H1 (cell line): ENCODE results near the gene TTLL1. TPM values are rescaled to one million over a fixed set of nuclear protein-coding genes. Genes with fewer than 3 reads are reported as not detected.

Experiments
- CTCF ChIA-PET: fragments of 300-600 bp; sonication (Branson Sonifier 250); formaldehyde crosslinking; loops from one replicate; lab custom pipeline; 2021; ENCODE audit not compliant: partially characterized antibody; lab: Charles Lee
- POLR2A ChIA-PET: fragments of 300-600 bp; sonication (Branson Sonifier 250); formaldehyde crosslinking; loops from one replicate; lab custom pipeline; 2021; ENCODE audit warnings: inconsistent platforms; ENCODE audit not compliant: partially characterized antibody; lab: Charles Lee
- DNase-seq, 2 experiments: peaks; one replicate each; pipeline versions ENCODE4 v3.0.0 to v3.0.0-alpha.2; 2010 to 2022; ENCODE audit warnings: low spot score in 2 of 2, low read depth in 1 of 2, mixed read lengths in 1 of 2
- FAIRE-seq: peaks from 2 replicates; lab custom pipeline; 2011; peaks lifted over from hg19 to GRCh38; lab: Jason Lieb, UNC
- H2AFZ ChIP-seq: 2 replicates; pipeline ENCODE4 v1.8.1; 2012; ENCODE audit warnings: low read length, inconsistent platforms
- H2AK5ac ChIP-seq: 2 replicates; pipeline ENCODE4 v1.6.1; 2013; ENCODE audit warnings: low read depth, low read length
- H2BK120ac ChIP-seq: replicated peaks from 2 replicates; pipeline ENCODE3; 2013; ENCODE audit warnings: low read depth, low read length, inconsistent platforms
- H2BK12ac ChIP-seq: 2 replicates; pipeline ENCODE4 v1.6.1; 2013; ENCODE audit warnings: low read depth, low read length
- H2BK15ac ChIP-seq: 2 replicates; pipeline ENCODE4 v1.6.1; 2013; ENCODE audit warnings: low read length
- H2BK20ac ChIP-seq: 2 replicates; pipeline ENCODE4 v1.6.1; 2013; ENCODE audit warnings: low read length
- H2BK5ac ChIP-seq: 2 replicates; pipeline ENCODE4 v1.6.1; 2013; ENCODE audit warnings: low read depth, low read length
- H3K14ac ChIP-seq: 2 replicates; pipeline ENCODE4 v1.6.1; 2013; ENCODE audit warnings: inconsistent platforms; ENCODE audit not compliant: insufficient read length
- H3K18ac ChIP-seq: 2 replicates; pipeline ENCODE4 v1.6.1; 2013; ENCODE audit warnings: low read length; ENCODE audit errors: extremely low read depth
- H3K23ac ChIP-seq: 2 replicates; pipeline ENCODE4 v1.6.1; 2013; ENCODE audit warnings: inconsistent platforms; ENCODE audit not compliant: insufficient read length
- H3K23me2 ChIP-seq: 2 replicates; pipeline ENCODE4 v1.6.1; 2013; ENCODE audit warnings: low read depth, low read length
- H3K27ac ChIP-seq: 2 replicates; pipeline ENCODE4 v1.6.1; 2011; ENCODE audit warnings: low read depth, low read length, inconsistent platforms
- H3K27me3 ChIP-seq, 4 experiments: replicated peaks in 1 of 4; 1 replicate in 1 of 4; 2 replicates in 3 of 4; pipeline versions ENCODE4 v1.6.1 to v1.8.1; 2011 to 2013; ENCODE audit warnings: low read length in 3 of 4, mild to moderate bottlenecking in 3 of 4, inconsistent platforms in 2 of 4, mixed read lengths in 2 of 4, moderate library complexity in 1 of 4; ENCODE audit not compliant: control insufficient read depth in 3 of 4, insufficient read depth in 3 of 4; ENCODE audit errors: extremely low read depth in 1 of 4
- H3K36me3 ChIP-seq, 4 experiments: 2 replicates each; pipeline versions ENCODE4 v1.6.1 to v1.8.1; 2011 to 2013; ENCODE audit warnings: mild to moderate bottlenecking in 4 of 4, low read length in 3 of 4, moderate library complexity in 2 of 4, control low read depth in 1 of 4, inconsistent platforms in 1 of 4; ENCODE audit not compliant: insufficient read depth in 4 of 4, control insufficient read depth in 2 of 4
- H3K4ac ChIP-seq: replicated peaks from 2 replicates; pipeline ENCODE3; 2013; ENCODE audit warnings: low read length, low read depth, mixed read lengths, inconsistent platforms; ENCODE audit not compliant: insufficient read length
- H3K4me1 ChIP-seq, 4 experiments: replicated peaks in 1 of 4; 1 replicate in 1 of 4; 2 replicates in 3 of 4; pipeline versions ENCODE4 v1.6.1 to v1.8.1; 2011 to 2013; ENCODE audit warnings: low read length in 3 of 4, inconsistent platforms in 2 of 4, mixed read lengths in 1 of 4; ENCODE audit not compliant: insufficient read depth in 4 of 4, control insufficient read depth in 3 of 4
- H3K4me2 ChIP-seq, 2 experiments: 2 replicates each; pipeline versions ENCODE4 v1.6.1 to v1.8.1; 2011 to 2013; ENCODE audit warnings: low read depth in 2 of 2, low read length in 2 of 2, control low read depth in 1 of 2, inconsistent platforms in 1 of 2, mild to moderate bottlenecking in 1 of 2; ENCODE audit not compliant: insufficient read depth in 1 of 2
- H3K4me3 ChIP-seq, 4 experiments: fragments of 200-600, 300-600 bp in 1 of 4; sonication (generic), shearing (Covaris generic), sonication (Bioruptor Twin) in 1 of 4; 2 replicates each; pipeline versions ENCODE4 v1.5.1 to v1.8.1; 2011 to 2016; ENCODE audit warnings: low read length in 4 of 4, low read depth in 3 of 4, control low read depth in 2 of 4, inconsistent platforms in 2 of 4, mild to moderate bottlenecking in 2 of 4, mixed read lengths in 1 of 4, moderate library complexity in 1 of 4; ENCODE audit not compliant: insufficient read depth in 2 of 4; ENCODE audit errors: extremely low read depth in 1 of 4
- H3K56ac ChIP-seq: replicated peaks from 2 replicates; pipeline ENCODE3; 2013; ENCODE audit warnings: low read depth, mild to moderate bottlenecking, mixed read lengths, low read length, inconsistent platforms; ENCODE audit not compliant: insufficient read length
- H3K79me1 ChIP-seq: 2 replicates; pipeline ENCODE4 v1.6.1; 2013; ENCODE audit warnings: low read depth, low read length, control low read depth
- H3K79me2 ChIP-seq, 2 experiments: 2 replicates each; pipeline versions ENCODE4 v1.6.1 to v1.8.1; 2012 to 2013; ENCODE audit warnings: low read length in 2 of 2, mild to moderate bottlenecking in 2 of 2, inconsistent platforms in 1 of 2; ENCODE audit not compliant: insufficient read depth in 2 of 2, control insufficient read depth in 1 of 2
- H3K9ac ChIP-seq, 4 experiments: replicated peaks in 1 of 4; 1 replicate in 1 of 4; 2 replicates in 3 of 4; pipeline versions ENCODE4 v1.6.1 to v1.8.1; 2011 to 2013; ENCODE audit warnings: low read depth in 3 of 4, low read length in 3 of 4, control low read depth in 2 of 4, mild to moderate bottlenecking in 2 of 4, moderate library complexity in 2 of 4, inconsistent platforms in 1 of 4; ENCODE audit errors: extremely low read depth in 1 of 4
- H3K9me3 ChIP-seq, 2 experiments: 2 replicates each; pipeline versions ENCODE4 v1.6.1 to v1.8.1; 2012 to 2013; ENCODE audit warnings: mild to moderate bottlenecking in 2 of 2, moderate library complexity in 2 of 2, control low read depth in 1 of 2, inconsistent platforms in 1 of 2, low read depth in 1 of 2, low read length in 1 of 2, mixed read lengths in 1 of 2; ENCODE audit not compliant: insufficient read depth in 2 of 2
- H4K20me1 ChIP-seq, 2 experiments: replicated peaks in 1 of 2; 2 replicates each; pipeline versions ENCODE3 to v1.8.1; 2011 to 2013; ENCODE audit warnings: inconsistent platforms in 2 of 2, low read length in 2 of 2, mild to moderate bottlenecking in 1 of 2; ENCODE audit not compliant: insufficient read depth in 2 of 2, control insufficient read depth in 1 of 2
- H4K5ac ChIP-seq: 2 replicates; pipeline ENCODE4 v1.6.1; 2013; ENCODE audit warnings: low read length, low read depth, mixed read lengths, inconsistent platforms; ENCODE audit not compliant: insufficient read length
- H4K8ac ChIP-seq: 2 replicates; pipeline ENCODE4 v1.8.0; 2013; ENCODE audit warnings: mild to moderate bottlenecking, moderate library complexity, low read length, inconsistent platforms; ENCODE audit not compliant: insufficient read depth; ENCODE audit errors: extremely low read depth
- H4K91ac ChIP-seq: replicated peaks from 2 replicates; pipeline ENCODE3; 2013; ENCODE audit warnings: low read length, mixed read lengths, inconsistent platforms; ENCODE audit not compliant: insufficient read length
- CREB1 ChIP-seq: IDR thresholded peaks from 2 replicates; pipeline ENCODE4 v1.6.1; 2012; ENCODE audit warnings: inconsistent platforms
- EP300 ChIP-seq, 2 experiments: IDR thresholded peaks; 1 replicate in 1 of 2; 2 replicates in 1 of 2; pipeline ENCODE4 v1.6.1; 2011 to 2012; ENCODE audit warnings: low read depth in 2 of 2, low read length in 2 of 2, mild to moderate bottlenecking in 2 of 2, borderline replicate concordance in 1 of 2, inconsistent platforms in 1 of 2, moderate library complexity in 1 of 2
- FOSL1 ChIP-seq: IDR thresholded peaks from 2 replicates; pipeline ENCODE4 v1.6.1; 2011; ENCODE audit warnings: mild to moderate bottlenecking, low read depth, low read length, moderate library complexity; ENCODE audit not compliant: insufficient read depth
- HDAC6 ChIP-seq: IDR thresholded peaks from one replicate; pipeline ENCODE4 v1.7.1; 2012; ENCODE audit warnings: low read depth, mild to moderate bottlenecking, inconsistent platforms, low read length, moderate library complexity
- KDM5A ChIP-seq: fragments of 200-600 bp; IDR thresholded peaks from 2 replicates; pipeline ENCODE4 v1.7.1; 2012; ENCODE audit warnings: mild to moderate bottlenecking, low read length, inconsistent platforms, mixed read lengths
- POU5F1 ChIP-seq: IDR thresholded peaks from 2 replicates; pipeline ENCODE4 v1.6.1; 2011; ENCODE audit warnings: low read depth, mild to moderate bottlenecking, low read length, moderate library complexity
- RAD21 ChIP-seq, 2 experiments: IDR thresholded peaks in 1 of 2; conservative IDR thresholded peaks in 1 of 2; 2 replicates each; pipeline ENCODE4 v1.6.1; 2011; ENCODE audit warnings: low read depth in 2 of 2, low read length in 2 of 2, improper control_type of control experiment in 1 of 2, inconsistent platforms in 1 of 2, mild to moderate bottlenecking in 1 of 2, moderate library complexity in 1 of 2
- RFX5 ChIP-seq: IDR thresholded peaks from 2 replicates; pipeline ENCODE4 v1.6.1; 2011; ENCODE audit warnings: low read depth, low read length, improper control_type of control experiment, borderline replicate concordance
- SIX5 ChIP-seq: IDR thresholded peaks from 2 replicates; pipeline ENCODE4 v1.6.1; 2011; ENCODE audit warnings: mild to moderate bottlenecking, low read depth, low read length
- SRF ChIP-seq: IDR thresholded peaks from 2 replicates; pipeline ENCODE4 v1.6.1; 2011; ENCODE audit warnings: mild to moderate bottlenecking, low read depth, low read length, moderate library complexity
- ZNF274 ChIP-seq: IDR thresholded peaks from 2 replicates; pipeline ENCODE4 v1.7.0; 2012; ENCODE audit warnings: low read length, borderline replicate concordance; ENCODE audit errors: extremely low read depth
- WGBS, 2 experiments: shearing (Covaris generic) in 1 of 2; methylation state at CpG; one replicate each; pipeline versions ENCODE4 v1.1.6 to v1.1.7; 2013 to 2015; ENCODE audit warnings: low lambda C conversion rate in 2 of 2, mixed read lengths in 2 of 2, inconsistent platforms in 1 of 2, low coverage in 1 of 2, missing lambda C conversion rate in 1 of 2; ENCODE audit not compliant: insufficient replicate concordance in 2 of 2, insufficient coverage in 1 of 2, insufficient read length in 1 of 2; ENCODE audit errors: extremely low coverage in 1 of 2, missing lambda C conversion rate in 1 of 2; 5-methylcytosine and 5-hydroxymethylcytosine counted together
- polyA plus RNA-seq, 7 experiments: library from polyadenylated mRNA; depleted of rRNA in 3 of 7; stranded (reverse) in 5 of 7; unstranded in 2 of 7; fragments of >200 nt in 5 of 7; fragments of 200-250 nt in 2 of 7; gene quantifications; 1 replicate in 5 of 7; 2 replicates in 1 of 7; 4 replicates in 1 of 7; pipeline versions ENCODE4 v1.2.1 to v1.2.3, GENCODE V29; 2011 to 2013; ENCODE audit warnings: missing spikeins in 2 of 7, mixed read lengths in 2 of 7
- total RNA-seq: library from RNA; stranded (reverse); fragmentation: NEBNext Ultra II Directional; extraction: Animal tissue kit (Norgen Biotek cat#: 25700); gene quantifications from 2 replicates; pipeline ENCODE4 v1.2.1, GENCODE V29; 2021
- TF ChIP-seq, protein P1 (sequence below): IDR thresholded peaks from 2 replicates; pipeline ENCODE4 v1.6.1; 2012; ENCODE audit warnings: low read length, inconsistent platforms

TTLL1 gene
- total and polyA plus RNA-seq, 2 of the 8 experiments (the other 6 are each of a cell fraction or from before 2014, with no cell fraction given): 5.0 to 13.8 TPM

DNA sequence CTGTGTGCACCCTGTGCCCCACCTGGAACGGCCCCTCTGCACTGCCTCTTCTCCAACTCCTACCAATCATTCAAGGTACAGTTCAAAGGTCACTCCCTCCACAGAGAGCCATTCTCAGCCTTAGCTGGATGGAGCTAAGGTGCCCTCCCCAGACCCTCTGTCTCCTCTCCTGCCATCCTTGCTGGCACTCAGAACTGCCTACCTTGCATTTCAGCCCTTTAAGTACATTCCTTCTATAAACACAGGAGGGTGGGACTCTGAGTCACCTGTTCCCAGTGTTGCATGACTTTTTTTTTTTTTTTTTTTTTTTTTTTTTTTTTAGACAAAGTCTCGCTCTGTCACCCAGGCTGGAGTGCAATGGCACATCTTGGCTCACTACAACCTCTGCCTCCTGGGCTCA is 8.6 kb downstream of the TTLL1 start:
- DNase-seq (no peak), FAIRE-seq (no peak)
- no peaks in the 10 kb centered on the region for H3K23me2 ChIP-seq
- 75% methylated on average over 1 of the region's 2 CpGs; no CpG with 5 or more reads in 1 of the 2 experiments for WGBS, 2 experiments
- H2BK120ac ChIP-seq: no peak overlapping the region
- H3K27me3 ChIP-seq: no peaks in the 10 kb centered on the region
- ChIA-PET CTCF (interaction anchor here (0.6 to 1.1 kb wide), 4 partner anchors 12 to 261 kb away, joined by 3 read pairs; no protein-coding TSS in a partner anchor), POLR2A (interaction anchor here (0.6 to 0.8 kb wide), 3 partner anchors 15 to 107 kb away, joined by 3 read pairs; no protein-coding TSS in a partner anchor)
- no peaks in the 10 kb centered on the region for H3K9me3 ChIP-seq
- no peak overlapping the region for H4K91ac ChIP-seq
- no peak overlapping the region for H3K18ac ChIP-seq
- H3K4ac ChIP-seq: no peak overlapping the region
- no peaks in the 10 kb centered on the region for H3K4me1 ChIP-seq
- H2BK20ac ChIP-seq: no peak overlapping the region
- no peak overlapping the region for H4K5ac ChIP-seq
- H3K79me1 ChIP-seq: no peaks in the 10 kb centered on the region
- no peak overlapping the region for H3K4me2 ChIP-seq
- no peaks in the 10 kb centered on the region for H3K79me2 ChIP-seq
- H3K9ac ChIP-seq: no peak overlapping the region
- H2BK15ac ChIP-seq: peak overlapping the region; percentile 95; the same call in 1 of the 2 replicates
- H3K14ac ChIP-seq: no peak overlapping the region
- no peak overlapping the region for H4K8ac ChIP-seq
- H2BK5ac ChIP-seq: no peak overlapping the region
- H3K36me3 ChIP-seq: no peaks in the 10 kb centered on the region
- H3K4me3 ChIP-seq: no peak overlapping the region
- no peak overlapping the region for H2AK5ac ChIP-seq
- no peak overlapping the region for H3K56ac ChIP-seq
- H3K23ac ChIP-seq: no peak overlapping the region
- no peak overlapping the region for H2BK12ac ChIP-seq
- H4K20me1 ChIP-seq: no peaks in the 10 kb centered on the region
- H2AFZ ChIP-seq: no peak overlapping the region
- no peak overlapping the region for H3K27ac ChIP-seq
- no peak for TF ChIP-seq CREB1
- no peak for TF ChIP-seq SRF
- no peak for TF ChIP-seq POU5F1
- no peak for TF ChIP-seq RFX5
- no peak for TF ChIP-seq EP300 (IDR thresholded peaks at IDR 0.05; ENCODE audit: borderline replicate concordance in 1 of 2, low read depth in 2 of 2, low read length in 2 of 2)
- no peak for TF ChIP-seq SIX5
- TF ChIP-seq, protein P1, sequence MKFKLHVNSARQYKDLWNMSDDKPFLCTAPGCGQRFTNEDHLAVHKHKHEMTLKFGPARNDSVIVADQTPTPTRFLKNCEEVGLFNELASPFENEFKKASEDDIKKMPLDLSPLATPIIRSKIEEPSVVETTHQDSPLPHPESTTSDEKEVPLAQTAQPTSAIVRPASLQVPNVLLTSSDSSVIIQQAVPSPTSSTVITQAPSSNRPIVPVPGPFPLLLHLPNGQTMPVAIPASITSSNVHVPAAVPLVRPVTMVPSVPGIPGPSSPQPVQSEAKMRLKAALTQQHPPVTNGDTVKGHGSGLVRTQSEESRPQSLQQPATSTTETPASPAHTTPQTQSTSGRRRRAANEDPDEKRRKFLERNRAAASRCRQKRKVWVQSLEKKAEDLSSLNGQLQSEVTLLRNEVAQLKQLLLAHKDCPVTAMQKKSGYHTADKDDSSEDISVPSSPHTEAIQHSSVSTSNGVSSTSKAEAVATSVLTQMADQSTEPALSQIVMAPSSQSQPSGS: no peak
- no peak for TF ChIP-seq FOSL1
- TF ChIP-seq RAD21 (IDR thresholded peaks at IDR 0.05 in 1 of 2, conservative IDR thresholded peaks at IDR 0.05 in 1 of 2; ENCODE audit: low read depth in 2 of 2, low read length in 2 of 2): no peak
- TF ChIP-seq HDAC6: no peak
- no peak for TF ChIP-seq ZNF274
- no peak for TF ChIP-seq KDM5A
